ENCODE measurements around the gene SLX9.
A peak's percentile ranks its signal among the peaks of the same experiment; 100 is the strongest.

SLX9 gene

DNA sequence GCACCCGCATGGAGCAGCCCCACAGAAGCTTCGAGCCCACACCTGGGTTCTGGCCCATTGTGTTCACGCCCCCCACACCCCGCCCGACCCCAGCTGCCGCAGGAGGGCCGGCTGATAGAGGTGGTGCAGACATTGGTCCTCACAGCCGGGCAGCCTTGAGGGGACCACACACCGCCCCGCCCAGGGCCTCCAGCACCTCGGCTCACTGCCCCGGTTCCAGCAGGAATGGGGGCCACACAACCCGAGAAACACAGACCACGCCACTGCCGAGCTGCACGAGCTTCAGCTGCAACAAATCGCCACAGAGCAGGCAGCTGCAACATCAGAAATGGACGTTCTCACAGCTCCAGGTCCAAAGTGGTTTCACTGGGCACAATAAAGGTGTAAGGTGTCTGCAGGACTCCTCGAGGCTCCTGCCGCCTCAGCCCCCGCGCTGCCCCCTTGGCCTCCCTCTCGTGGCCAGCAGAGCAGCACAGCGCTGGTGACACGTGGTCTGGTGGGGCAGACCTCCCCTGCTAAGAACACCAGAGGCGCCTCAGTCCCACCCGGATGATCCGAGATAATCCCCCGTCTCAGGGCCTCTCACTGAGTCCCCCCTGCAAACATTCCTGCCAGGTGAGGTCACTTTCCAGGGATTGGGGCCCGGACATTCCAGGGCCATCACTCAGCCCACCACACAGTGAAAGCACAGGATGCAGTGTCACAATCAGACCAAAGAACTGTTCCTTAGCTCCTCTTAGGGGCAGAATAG is 72.3 kb downstream of the SLX9 start:
- H3K9ac ChIP-seq (ENCODE audit: insufficient read length): no peak overlapping the region
- TF ChIP-seq EZH2 (IDR thresholded peaks at IDR 0.05) (no peak), POLR2AphosphoS5 (IDR thresholded peaks at IDR 0.05; ENCODE audit: borderline replicate concordance, low read depth, low read length) (no peak), FOXP2 (optimal IDR thresholded peaks at IDR 0.05; ENCODE audit: control extremely low read depth, extremely low read length, insufficient read depth) (no peak)
- no peak overlapping the region for H3K27ac ChIP-seq
- DNase-seq (ENCODE audit: low read depth, low spot score): no peak
- H3K36me3 ChIP-seq (ENCODE audit: insufficient read depth, low read length): no peaks in the 10 kb centered on the region
- no peaks in the 10 kb centered on the region for H3K9me3 ChIP-seq (ENCODE audit: low read depth, low read length)
- H3K4me3 ChIP-seq: no peak overlapping the region

DNA sequence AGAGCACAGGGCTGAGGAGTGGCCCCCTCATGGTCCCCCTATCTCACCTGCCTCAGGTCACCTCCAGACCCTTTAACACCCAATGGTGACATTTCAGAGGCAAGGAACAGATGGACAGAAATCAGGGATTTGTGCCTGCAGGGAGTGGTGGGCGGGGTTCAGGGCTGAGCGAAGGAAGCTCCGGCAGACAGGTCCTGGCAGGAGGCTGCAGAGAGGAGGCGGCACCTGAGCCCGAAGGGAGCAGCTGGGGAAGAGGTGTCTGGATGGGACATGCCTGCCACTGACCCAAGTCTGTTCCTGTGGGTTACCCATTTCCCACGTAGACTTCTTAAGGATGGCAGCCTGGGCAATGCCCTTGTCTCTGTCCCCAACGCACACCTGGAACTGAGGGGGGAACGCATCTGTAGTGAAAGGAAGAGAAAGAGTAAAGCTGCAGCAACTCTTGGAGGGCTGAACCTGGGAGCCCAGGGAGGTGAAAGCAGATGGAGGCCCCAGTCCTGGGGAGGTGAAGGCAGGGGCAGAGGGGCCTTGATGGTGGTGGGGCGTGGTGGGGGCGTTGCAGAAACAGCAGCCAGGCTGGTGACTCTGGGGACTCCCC is 72.9 kb downstream of the SLX9 start:
- TF ChIP-seq POLR2AphosphoS5 (IDR thresholded peaks at IDR 0.05; ENCODE audit: borderline replicate concordance, low read depth, low read length) (no peak), EZH2 (IDR thresholded peaks at IDR 0.05) (no peak), FOXP2 (optimal IDR thresholded peaks at IDR 0.05; ENCODE audit: control extremely low read depth, extremely low read length, insufficient read depth) (no peak)
- no peak overlapping the region for H3K4me3 ChIP-seq
- no peak for DNase-seq (ENCODE audit: low read depth, low spot score)
- H3K36me3 ChIP-seq (ENCODE audit: insufficient read depth, low read length): no peaks in the 10 kb centered on the region
- no peak overlapping the region for H3K9ac ChIP-seq (ENCODE audit: insufficient read length)
- no peak overlapping the region for H3K27ac ChIP-seq
- H3K9me3 ChIP-seq (ENCODE audit: low read depth, low read length): no peaks in the 10 kb centered on the region

DNA sequence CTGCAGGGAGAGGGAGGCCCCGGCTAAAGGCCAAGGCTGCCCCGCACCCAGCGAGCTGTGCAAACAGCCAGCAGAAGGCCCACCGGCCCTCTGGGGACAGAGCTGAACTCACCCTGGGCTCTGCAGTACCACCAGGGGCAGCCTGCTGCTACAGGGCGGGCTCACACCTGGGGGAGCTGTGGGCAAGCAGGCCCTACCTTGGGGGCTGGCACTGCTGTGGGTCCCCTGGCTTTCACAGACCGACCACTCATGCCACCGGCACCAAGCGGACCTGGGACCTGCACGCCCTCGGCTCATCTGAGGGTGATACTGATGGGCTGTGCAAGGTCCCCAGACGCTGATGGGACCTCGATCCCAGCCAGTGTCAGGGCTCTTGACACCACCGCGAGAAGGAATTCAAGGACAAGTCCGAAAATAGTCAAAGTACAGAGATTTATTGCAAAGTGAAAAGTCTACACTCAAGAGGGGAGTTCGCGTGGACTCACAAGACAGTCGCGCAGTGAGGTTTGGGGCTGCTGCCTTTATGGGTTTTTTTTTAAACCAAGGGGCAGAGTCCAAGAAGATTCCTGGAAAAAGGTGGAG is 73.5 kb downstream of the SLX9 start:
- H3K9me3 ChIP-seq (ENCODE audit: low read depth, low read length): no peaks in the 10 kb centered on the region
- no peak overlapping the region for H3K9ac ChIP-seq (ENCODE audit: insufficient read length)
- TF ChIP-seq POLR2AphosphoS5 (IDR thresholded peaks at IDR 0.05; ENCODE audit: borderline replicate concordance, low read depth, low read length): no peak
- TF ChIP-seq FOXP2 (optimal IDR thresholded peaks at IDR 0.05; ENCODE audit: control extremely low read depth, extremely low read length, insufficient read depth): no peak
- no peak for TF ChIP-seq EZH2 (IDR thresholded peaks at IDR 0.05)
- no peaks in the 10 kb centered on the region for H3K36me3 ChIP-seq (ENCODE audit: insufficient read depth, low read length)
- H3K4me3 ChIP-seq: no peak overlapping the region
- no peak overlapping the region for H3K27ac ChIP-seq
- no peak for DNase-seq (ENCODE audit: low read depth, low spot score)

DNA sequence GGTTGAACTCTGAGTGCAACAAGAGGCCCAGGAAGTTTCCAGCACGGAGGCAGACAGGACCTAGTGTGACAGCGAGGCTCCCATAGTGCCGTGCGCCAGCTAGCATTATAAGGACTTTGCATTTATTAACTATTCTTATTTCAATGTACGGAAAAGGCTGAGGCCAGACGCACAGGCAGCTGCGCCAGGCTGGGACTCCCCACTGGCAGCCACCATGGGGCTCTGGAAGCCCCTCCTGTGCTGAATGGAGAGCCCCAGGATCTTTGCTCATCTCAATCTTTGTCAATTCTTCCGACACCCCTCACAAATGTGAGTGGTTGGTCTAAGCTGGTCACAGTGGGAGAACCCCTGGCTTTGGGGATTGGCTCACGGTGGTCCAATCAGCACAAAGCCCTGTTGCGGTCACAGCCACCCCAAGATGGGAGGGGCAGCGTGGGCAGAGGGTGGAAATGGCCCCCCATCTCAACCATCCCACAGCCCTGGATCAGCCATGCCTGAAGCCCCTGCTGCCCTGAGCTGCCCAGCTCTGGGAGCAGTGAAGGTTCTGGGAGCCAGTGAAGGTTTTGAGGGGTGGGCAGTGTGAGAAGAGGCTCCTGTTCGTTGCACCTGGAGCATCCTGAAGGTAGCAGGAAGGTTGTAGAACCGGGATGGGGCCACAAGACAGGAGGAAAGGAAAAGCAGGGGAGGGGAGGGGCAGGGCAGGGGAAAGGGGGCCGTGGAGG is 75.1 kb downstream of the SLX9 start:
- Histone ChIP-seq H3K27ac (peak overlapping the region; percentile 64; the same call in 1 of the 2 replicates), H3K4me3 (peak overlapping the region; percentile 47), H3K36me3 (ENCODE audit: insufficient read depth, low read length) (no peaks in the 10 kb centered on the region), H3K9ac (ENCODE audit: insufficient read length) (peak overlapping the region; percentile 41), H3K9me3 (ENCODE audit: low read depth, low read length) (no peaks in the 10 kb centered on the region)
- no peak for TF ChIP-seq FOXP2 (optimal IDR thresholded peaks at IDR 0.05; ENCODE audit: control extremely low read depth, extremely low read length, insufficient read depth)
- DNase-seq (ENCODE audit: low read depth, low spot score): no peak

DNA sequence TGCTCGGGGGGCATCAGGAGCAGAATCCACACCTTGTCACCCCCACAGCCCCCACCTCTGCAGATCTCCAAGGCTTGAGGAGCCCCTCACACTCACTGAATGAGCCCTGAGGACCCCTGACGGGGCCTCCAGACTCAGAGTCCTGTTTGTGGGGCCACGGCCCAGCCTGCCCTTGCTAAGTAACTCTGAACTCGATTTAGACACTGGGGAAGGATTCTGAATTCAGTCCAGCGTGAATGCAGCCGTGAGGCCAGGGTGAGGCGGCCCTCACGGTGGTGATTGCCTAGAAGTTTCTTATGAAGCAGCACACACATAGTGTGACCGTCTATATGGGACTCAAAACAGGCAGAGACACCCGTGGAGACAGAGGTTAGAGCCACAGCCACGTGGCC is 75.6 kb downstream of the SLX9 start:
- Histone ChIP-seq H3K36me3 (ENCODE audit: insufficient read depth, low read length) (no peaks in the 10 kb centered on the region), H3K9me3 (ENCODE audit: low read depth, low read length) (no peaks in the 10 kb centered on the region), H3K9ac (ENCODE audit: insufficient read length) (no peak overlapping the region), H3K27ac (no peak overlapping the region), H3K4me3 (no peak overlapping the region)
- DNase-seq (ENCODE audit: low read depth, low spot score): no peak
- no peak for TF ChIP-seq EZH2 (IDR thresholded peaks at IDR 0.05)
- TF ChIP-seq FOXP2 (optimal IDR thresholded peaks at IDR 0.05; ENCODE audit: control extremely low read depth, extremely low read length, insufficient read depth): no peak
- no peak for TF ChIP-seq POLR2AphosphoS5 (IDR thresholded peaks at IDR 0.05; ENCODE audit: borderline replicate concordance, low read depth, low read length)

DNA sequence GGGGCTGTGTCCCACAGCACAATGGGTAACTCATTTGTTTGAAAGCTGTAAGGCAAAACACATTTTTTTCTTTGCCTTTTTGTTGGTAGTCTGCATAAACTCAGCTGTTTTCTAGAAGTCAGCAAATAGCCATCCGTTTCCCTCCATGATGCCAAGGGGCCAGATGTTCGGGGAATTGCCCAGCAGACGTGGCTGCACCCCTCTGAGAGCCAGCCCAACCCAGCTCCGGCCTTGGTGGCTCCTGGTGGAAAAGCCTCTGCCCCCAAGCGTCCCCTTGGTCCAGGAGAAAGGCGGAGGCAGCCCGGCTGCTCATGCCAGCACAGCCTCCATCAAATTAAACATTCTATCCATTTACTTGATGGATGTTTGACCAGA is 76.2 kb downstream of the SLX9 start:
- H3K4me3 ChIP-seq: no peak overlapping the region
- TF ChIP-seq EZH2 (IDR thresholded peaks at IDR 0.05): no peak
- H3K9me3 ChIP-seq (ENCODE audit: low read depth, low read length): no peaks in the 10 kb centered on the region
- no peak overlapping the region for H3K27ac ChIP-seq
- no peak for DNase-seq (ENCODE audit: low read depth, low spot score)
- H3K9ac ChIP-seq (ENCODE audit: insufficient read length): no peak overlapping the region
- H3K36me3 ChIP-seq (ENCODE audit: insufficient read depth, low read length): no peaks in the 10 kb centered on the region

DNA sequence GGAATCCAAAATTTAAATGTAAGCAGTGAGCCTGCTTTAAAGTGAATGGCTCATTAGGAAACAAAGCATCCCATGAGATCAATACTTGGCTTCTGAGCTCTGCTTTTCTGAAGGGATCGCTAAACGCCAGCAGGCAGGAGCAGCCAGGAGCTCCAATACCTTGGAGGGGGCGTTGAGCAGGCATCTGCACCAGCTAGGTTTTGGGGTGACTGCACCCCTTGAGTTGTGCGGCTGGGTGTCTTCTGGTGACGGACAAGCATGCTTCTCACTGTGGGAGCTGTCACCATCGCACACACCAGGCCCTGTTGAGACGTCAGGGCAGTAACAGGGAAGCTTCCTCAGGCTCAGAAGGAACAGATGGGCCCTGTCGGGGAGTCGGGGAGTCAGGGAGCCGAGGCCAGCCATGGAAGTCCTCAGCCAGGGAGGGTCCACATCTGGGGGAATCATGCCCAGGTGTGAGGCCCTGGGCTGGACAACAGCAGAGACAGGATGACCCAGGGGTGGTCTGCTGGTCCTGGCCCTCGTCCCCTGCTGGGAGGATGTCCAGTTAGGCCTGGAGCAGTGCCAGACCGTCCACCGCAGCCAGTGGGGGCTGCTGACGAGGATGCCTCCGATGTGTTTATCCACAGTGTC is 76.7 kb downstream of the SLX9 start:
- Histone ChIP-seq H3K36me3 (ENCODE audit: insufficient read depth, low read length) (no peaks in the 10 kb centered on the region), H3K9me3 (ENCODE audit: low read depth, low read length) (no peaks in the 10 kb centered on the region), H3K4me3 (no peak overlapping the region), H3K27ac (no peak overlapping the region), H3K9ac (ENCODE audit: insufficient read length) (no peak overlapping the region)
- no peak for TF ChIP-seq EZH2 (IDR thresholded peaks at IDR 0.05)
- TF ChIP-seq POLR2AphosphoS5 (IDR thresholded peaks at IDR 0.05; ENCODE audit: borderline replicate concordance, low read depth, low read length): no peak
- no peak for TF ChIP-seq FOXP2 (optimal IDR thresholded peaks at IDR 0.05; ENCODE audit: control extremely low read depth, extremely low read length, insufficient read depth)
- DNase-seq (ENCODE audit: low read depth, low spot score): no peak

All from SK-N-MC (cell line).